NCI-H2029 treated with DMSO at 0.1 percent for 48 hours (cell line): Measurements from ENCODE around the gene MYOCD.

Experiments
- DNase-seq: peaks from one replicate; lab custom pipeline; 2025; lab: John Stamatoyannopoulos, UW

Gene MYOCD

DNA sequence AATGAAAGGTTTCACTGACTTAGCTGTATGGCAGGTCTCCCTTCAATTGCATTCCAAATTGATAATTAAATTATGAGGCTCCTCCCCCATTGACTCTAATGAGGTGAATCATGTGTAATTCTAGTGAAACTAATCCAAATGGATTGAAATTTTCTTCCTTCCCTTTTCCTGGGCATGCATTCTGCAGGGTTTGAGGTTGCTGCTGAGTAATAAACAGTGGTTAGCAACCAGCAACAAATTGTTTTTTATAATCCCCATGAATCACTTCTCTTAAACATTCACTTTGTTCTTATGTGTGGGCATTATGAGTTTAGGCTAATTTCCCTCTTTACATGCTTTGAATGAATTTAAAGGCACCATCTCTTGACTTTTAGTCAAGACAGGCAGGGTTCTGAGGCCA is 43.4 kb downstream of the MYOCD start:
- no peak for DNase-seq

DNA sequence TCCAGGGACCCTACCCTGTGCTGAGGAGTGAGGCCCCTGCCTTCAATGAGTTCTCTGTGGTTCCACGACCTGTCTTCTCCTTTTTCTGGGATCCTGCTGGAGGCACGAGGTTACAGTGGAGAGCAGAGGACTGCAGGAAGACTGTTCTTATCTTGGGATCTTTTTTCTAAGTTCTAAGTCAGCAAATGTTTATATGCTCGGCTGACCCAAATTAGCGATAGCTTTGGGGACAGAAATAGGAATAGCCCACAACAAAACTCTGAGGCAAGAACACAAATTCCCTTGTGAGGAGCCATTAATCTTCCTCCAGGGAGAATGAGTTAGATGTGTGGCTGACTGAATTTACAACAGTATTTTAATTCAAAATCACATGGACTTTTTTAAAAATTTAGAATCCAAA is 46.7 kb downstream of the MYOCD start:
- no peak for DNase-seq

DNA sequence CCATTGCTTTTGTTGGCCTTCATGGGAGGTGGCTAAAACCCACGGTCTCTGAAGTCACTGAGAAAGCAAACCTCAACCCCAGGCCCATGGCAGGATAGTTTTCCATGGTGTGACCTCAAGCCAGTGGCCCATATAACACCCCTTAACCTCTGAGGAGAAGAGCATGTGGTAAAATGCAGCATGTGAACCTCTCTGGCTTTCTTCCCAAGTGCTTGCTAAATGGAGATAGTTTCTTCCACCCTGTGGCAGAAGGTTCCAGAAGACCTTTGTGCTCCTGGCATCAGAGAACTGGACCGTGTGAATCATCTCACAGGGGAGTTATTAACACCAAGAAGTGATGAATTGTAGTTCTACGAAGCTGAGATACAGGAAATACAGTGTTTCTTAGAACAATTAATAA is 47.3 kb downstream of the MYOCD start:
- DNase-seq, result no peak

DNA sequence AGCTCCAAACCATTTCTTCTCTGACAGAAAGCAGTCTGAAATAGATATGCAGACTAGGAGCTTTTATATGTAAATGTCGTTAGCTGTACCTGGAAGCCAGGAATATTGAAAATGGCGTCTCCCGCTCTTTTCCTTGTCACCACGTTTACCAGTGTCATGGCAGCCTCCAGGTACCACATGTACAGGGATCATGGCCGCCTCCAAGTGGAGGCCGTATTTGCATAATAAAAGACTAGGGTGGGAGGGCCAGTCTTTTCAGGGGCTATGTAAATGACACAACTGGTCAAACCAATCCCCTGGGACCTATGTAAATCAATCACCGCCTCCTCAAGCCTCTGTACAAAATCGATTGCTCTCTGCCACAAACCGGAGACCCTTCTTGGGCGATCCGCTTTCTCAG is 54.3 kb downstream of the MYOCD start:
- DNase-seq, result no peak

DNA sequence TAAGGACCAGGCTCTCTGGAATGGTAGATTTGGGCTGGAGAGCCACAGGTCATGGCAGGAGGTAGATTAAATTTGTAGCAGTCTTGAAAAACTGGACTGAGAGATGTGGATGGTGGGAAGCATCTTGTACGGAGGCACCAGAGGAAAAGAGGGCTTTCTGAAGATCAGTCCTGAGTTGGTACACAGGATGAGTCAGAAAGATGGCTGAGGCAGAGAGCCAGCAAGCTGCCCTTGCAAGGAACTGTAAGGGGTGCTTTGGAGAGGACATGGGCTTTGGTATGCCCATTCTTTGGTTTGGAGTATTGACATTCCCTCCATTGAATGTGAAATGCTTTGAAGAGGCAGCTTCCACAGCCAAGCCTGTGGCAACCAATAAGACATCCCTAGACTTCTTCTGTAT is 55.9 kb downstream of the MYOCD start:
- no peak for DNase-seq

DNA sequence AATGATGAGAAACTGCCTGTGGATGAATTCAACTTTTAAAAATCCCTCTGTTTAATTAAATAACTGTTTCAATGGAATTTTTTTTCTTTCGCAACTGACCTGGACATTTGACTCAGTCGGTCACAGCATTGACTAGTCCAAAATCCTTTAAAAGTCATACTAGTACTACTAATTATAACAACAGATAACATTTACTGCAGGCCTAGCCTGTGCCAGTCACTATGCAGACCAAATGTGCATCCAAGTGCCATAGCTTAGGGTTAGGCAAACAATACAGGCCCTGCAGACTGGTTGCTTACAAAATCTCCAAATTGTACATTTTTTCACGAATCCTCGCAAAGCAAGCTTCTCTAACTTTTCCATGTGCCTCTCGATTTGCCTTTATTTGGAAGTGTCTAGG is 56.6 kb downstream of the MYOCD start:
- no peak for DNase-seq

- DNase-seq, result no peak
Measured at GRCh38 chr17:12726131-12726530, 60.4 kb downstream of the MYOCD start.

GRCh38 chr17:12727076-12727760 is 61.5 kb downstream of the MYOCD start:
- no peak for DNase-seq

- no peak for DNase-seq
Measured at GRCh38 chr17:12727881-12728280, 62.2 kb downstream of the MYOCD start.

- DNase-seq, result no peak
Measured at GRCh38 chr17:12729086-12729485, 63.4 kb downstream of the MYOCD start.

- DNase-seq, result no peak
Measured at GRCh38 chr17:12730421-12730820, 64.7 kb downstream of the MYOCD start.

DNA sequence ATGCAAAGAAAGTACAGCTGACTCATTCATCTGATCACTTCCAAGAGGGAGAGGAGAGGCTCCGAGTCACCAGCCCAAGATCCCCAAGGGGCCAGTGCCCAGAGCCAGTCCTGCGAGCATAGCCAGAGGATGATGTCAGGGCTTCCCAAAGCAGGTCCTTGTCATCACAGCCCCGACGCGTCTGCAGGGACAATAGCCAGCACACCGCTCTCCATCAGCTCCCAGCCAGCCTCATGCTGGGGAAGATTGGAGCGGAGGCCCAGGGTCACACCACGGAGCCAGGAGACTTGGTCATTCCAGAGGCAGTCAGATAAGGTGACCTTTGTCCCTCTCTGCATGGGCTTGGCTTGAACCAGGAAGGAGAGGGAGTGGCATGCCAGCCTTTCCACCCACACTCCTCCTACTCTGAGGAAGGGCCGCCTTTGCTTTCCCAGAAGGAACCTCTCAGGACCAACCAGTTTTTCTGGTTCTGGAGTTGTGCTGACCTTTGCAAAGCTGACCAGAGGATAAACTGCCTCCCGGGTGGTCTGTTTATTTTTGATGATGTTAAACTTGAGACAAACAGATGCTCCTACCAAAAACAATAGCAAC is 65.3 kb downstream of the MYOCD start:
- no peak for DNase-seq

DNA sequence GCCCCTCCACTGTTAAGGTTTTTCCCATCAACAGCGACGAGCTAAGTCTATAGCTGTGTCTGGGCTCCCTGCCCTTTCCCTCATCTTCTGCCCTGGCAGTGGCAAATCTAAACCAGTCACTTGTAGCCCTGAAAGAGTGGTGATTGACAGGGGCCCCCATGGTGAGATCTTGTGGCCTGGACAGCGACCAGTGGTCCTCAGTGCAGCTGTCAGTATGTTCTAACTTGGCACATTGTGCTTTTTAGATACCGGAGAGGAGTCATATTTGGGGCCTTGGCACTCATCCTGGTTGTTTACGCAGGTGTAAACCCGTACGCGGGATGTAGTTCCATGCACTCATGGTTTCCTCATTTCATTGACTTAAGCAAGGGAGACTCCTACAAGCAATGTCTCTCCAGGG is 66.1 kb downstream of the MYOCD start:
- no peak for DNase-seq

DNA sequence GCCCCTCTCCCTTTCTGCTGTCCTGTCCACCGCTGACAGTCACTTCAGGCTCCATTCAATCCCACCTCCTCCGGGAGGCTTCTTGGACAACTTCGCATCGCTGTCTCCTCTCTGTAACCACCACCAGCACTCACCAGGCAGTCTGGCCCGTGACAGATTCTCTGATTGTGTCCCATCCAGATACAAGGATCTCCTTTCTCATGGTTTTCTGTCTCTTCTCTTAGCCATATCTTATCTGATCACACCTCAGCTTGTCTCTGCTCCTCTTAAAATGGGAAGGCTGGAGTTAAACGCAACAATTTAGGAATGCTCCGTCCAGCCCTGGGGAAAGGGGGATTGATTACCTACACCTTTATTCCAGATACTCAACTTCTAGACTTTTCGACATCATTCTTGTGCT is 66.7 kb downstream of the MYOCD start:
- DNase-seq, result no peak

- no peak for DNase-seq
Measured at GRCh38 chr17:12734926-12735325, 69.2 kb downstream of the MYOCD start.

DNA sequence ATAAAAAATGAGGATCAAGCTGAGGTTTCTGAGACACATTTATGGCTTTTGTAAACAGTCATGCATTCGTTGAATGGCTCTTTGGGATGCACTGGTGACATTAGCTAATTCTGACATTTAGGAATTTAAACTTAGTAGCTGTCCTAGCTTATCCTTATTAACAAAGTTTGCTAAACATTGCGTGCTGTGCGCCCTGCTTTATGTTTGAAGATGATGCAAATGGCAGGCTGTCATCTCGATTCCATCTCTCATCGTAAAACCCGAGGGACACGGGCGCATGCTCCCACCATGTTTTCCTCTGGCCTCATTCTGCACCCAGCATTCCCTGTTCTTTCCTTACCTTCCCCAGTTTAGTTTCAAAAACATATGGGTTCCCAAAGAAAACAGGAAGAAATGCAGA is 69.8 kb downstream of the MYOCD start:
- DNase-seq, result no peak

DNA sequence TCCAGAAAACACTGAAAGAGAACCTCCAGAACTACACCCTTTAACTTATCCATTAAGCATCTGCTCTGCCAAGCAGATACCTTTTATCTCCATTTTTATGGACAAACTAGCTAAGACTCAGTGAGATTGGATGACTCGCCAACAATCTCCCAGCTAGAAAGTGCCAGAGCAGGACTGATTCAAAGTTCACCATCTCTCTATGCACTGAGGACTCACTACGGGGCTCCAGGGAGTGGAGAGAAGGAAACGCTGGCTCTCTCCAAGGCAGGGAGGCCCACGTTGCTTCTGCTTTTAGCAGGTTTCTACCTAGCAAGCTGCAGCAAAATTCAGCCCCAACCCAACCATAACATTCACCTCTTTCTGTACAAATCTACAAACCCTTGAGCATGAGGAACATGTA is 70.8 kb downstream of the MYOCD start:
- DNase-seq, result no peak

- no peak for DNase-seq
Measured at GRCh38 chr17:12737740-12738469, 72.2 kb downstream of the MYOCD start.

- DNase-seq, result no peak
Measured at GRCh38 chr17:12738624-12739023, 72.9 kb downstream of the MYOCD start.

GRCh38 chr17:12739500-12739899 is 73.8 kb downstream of the MYOCD start:
- no peak for DNase-seq

DNA sequence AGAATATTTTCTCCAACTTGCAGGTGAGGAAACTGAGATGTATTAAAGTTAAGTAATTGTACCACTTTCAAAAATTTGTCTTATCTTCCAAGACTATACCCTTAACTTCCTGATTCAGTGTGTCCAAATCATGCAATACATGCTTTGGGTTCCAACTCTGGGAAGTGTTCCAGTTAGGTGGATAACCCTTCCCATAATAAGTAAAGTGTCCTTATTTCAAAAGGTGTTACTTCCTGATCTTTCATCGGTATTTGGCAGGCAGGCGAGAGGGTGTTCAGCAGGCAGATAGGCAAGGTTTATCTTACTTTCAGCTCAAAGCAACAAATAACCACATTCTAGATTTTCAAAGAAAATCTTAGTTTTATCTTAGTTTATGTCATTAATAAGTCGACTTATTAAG is 77.4 kb downstream of the MYOCD start:
- DNase-seq, result no peak

GRCh38 chr17:12744298-12744697 is 78.6 kb downstream of the MYOCD start:
- DNase-seq, result no peak

DNA sequence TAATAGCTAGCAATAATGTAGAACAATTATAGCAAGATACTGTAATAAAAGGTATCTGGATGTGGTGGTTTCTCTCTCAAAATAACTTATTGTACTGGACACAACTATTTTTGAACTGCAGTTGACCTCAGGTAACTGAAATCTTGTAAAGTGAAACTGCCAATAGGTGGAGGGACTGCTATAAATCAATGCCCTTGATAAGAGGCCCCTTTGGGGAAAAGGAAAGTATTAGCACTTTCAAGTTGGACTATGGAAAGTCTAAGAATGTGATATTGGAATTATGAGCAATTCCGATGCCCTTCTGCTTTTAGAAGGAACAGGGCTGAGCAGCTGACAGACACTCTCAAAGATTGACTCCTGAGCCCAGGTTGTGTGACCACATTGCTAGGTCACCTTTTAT is 79.1 kb downstream of the MYOCD start:
- DNase-seq, result no peak

GRCh38 chr17:12745486-12745885 is 79.8 kb downstream of the MYOCD start:
- DNase-seq, result no peak
